Spleen (tissue), 7 donors: ENCODE data around the gene CCNY.

Source experiments
- CTCF ChIP-seq, 11 experiments: fragments of 200-600 bp in 7 of 11; fragments of 450-650 bp in 4 of 11; sonication (generic) in 4 of 11; IDR thresholded peaks in 8 of 11; conservative IDR thresholded peaks in 3 of 11; 1 replicate in 7 of 11; 2 replicates in 4 of 11; pipeline versions ENCODE4 v1.4.0 to v1.8.0; 2016 to 2021; ENCODE audit warnings: antibody characterized with exemption in 11 of 11, inconsistent platforms in 4 of 11, mild to moderate bottlenecking in 1 of 11
- POLR2AphosphoS5 ChIP-seq, 3 donors: sonication (generic); formaldehyde crosslinking; IDR thresholded peaks; one replicate each; pipeline ENCODE4 v1.5.1; 2017; ENCODE audit warnings: antibody characterized with exemption in 3 of 3
- donor health status: DM: no; HTN: no; CAD: no; lungs with moderate emphysema.
- donor health status: DM: no; HTN: no; CAD: no.
- donor health status: DM: no; HTN: no; CAD: no.

- TF ChIP-seq POLR2AphosphoS5 (IDR thresholded peaks at IDR 0.05): no peak
- no peak for TF ChIP-seq CTCF (IDR thresholded peaks at IDR 0.05 in 8 of 11, conservative IDR thresholded peaks at IDR 0.05 in 3 of 11)
Measured at GRCh38 chr10:35397953-35398352, 61.6 kb downstream of the CCNY start.
